ENCODE data around the gene HOGA1. TPM values are rescaled to one million over a fixed set of nuclear protein-coding genes. Genes with fewer than 3 reads are reported as not detected.

Gene HOGA1
- total RNA-seq, 5 donors from 2014 or later (not counting 1 experiment from before 2014, with no cell fraction given), result 0.18 TPM; not detected in 4

DNA sequence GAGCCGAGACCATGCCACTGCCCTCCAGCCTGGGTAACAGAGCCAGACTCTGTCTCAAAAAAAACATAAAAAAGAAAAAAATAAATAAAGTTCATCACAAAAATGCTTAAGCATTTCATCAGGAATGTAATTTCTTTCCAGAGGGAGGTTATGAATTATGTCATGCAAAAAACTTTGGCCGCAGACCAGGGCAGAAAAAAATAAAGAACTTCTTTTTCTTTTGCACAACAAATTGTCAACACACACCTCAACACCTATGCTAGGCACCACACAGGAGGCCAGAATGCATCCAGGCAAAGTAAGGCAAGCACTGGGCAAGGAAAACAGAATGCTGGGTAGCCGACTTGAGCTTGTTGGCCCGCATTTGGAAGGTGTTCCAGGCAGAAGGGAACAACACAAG lies 9.2 kb downstream of the HOGA1 start:
- H3K27me3 Mint-ChIP-seq, result no peaks in the 10 kb centered on the region
- H3K4me1 Mint-ChIP-seq, result peaks cover 0 to 5% (median 0%) of the 10 kb centered on the region in 3 donors
- Histone ChIP-seq H3K9me3 (no peaks in the 10 kb centered on the region), H3K36me3 (ENCODE audit: control insufficient read depth in 2 of 2, extremely low read depth in 1 of 2, insufficient read depth in 1 of 2, low read length in 1 of 2) (no peaks in the 10 kb centered on the region), H3K27ac (ENCODE audit: low read length) (no peak overlapping the region), H3K4me3 (ENCODE audit: control insufficient read depth in 1 of 2, extremely low read depth in 1 of 2, low read length in 1 of 2) (no peak overlapping the region), H3K27me3 (replicated peaks in 1 of 2; ENCODE audit: control insufficient read depth in 2 of 2, extremely low read depth in 1 of 2, insufficient read depth in 2 of 2, low read length in 1 of 2) (peaks cover 0 to 5% of the 10 kb centered on the region in 2 experiments), H3K4me1 (ENCODE audit: control insufficient read depth in 1 of 2, extremely low read depth in 1 of 2, insufficient read depth in 2 of 2, low read length in 2 of 2) (peaks cover 0 to 12% of the 10 kb centered on the region in 2 experiments)
- CTCF ChIA-PET, result no interaction called here
- DNase-seq (no peak), ATAC-seq (replicated peaks in 1 of 4) (no peak)
- no peaks in the 10 kb centered on the region for H3K9me3 Mint-ChIP-seq
- H3K36me3 Mint-ChIP-seq, result no peaks in the 10 kb centered on the region
- H3K4me3 Mint-ChIP-seq, result no peak overlapping the region
- H3K27ac Mint-ChIP-seq, result no peak overlapping the region
- POLR2A ChIA-PET, result no interaction called here
- WGBS (ENCODE audit: insufficient coverage), result 90% methylated on average over 2 of the region's 4 CpGs

DNA sequence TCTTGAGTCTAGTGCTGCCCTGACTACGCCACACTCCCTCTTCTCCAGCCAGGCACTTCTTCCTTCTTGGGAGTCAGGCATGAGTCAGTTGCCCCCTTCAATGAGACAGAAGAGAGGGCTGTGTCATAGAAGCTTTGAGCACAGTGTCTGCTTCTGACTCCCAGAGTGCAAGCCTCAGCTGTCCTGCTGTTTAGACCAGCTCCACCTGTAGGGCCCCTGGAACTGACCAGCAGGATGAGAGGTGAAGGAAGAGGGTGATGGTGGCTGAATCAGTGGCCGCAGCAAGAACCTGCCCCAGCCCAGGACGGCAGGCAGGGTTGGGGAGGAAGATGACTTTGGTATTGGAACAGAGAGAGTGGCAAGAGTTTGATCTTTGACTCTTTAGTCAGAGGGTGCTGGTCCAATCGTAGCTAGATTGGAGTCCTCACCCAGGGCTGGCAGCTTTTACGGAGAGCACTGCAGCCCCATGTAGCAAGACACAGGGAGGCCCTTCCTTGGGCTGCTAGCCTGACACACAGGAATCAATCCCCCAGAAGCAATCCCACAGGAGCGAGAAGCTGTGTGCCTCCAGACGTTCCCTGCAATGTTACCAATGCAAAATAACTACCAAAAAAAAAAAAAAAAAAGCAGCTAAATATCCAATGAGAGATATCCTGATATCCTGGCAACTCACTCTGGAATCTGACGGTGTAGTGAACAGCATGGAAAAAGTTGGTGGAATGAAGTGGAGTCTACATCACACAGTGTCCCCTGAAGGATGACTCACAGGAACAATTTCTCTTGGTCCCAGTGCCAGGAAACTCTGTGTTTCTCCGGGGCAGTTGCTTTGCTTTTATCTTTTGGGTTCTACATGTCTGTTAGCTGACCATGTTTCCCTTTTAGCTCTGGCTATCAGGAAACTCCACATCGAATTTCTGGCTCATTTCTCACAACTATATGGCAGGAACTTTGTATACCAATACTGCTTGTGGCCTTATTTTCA lies 12.2 kb downstream of the HOGA1 start:
- Mint-ChIP-seq H3K27ac (no peak overlapping the region), H3K36me3 (no peaks in the 10 kb centered on the region), H3K4me3 (no peak overlapping the region), H3K27me3 (no peaks in the 10 kb centered on the region), H3K9me3 (no peaks in the 10 kb centered on the region), H3K4me1 (no peaks in the 10 kb centered on the region)
- ChIA-PET POLR2A (no interaction called here), CTCF (interaction anchor here in 1 of 2 donors (0.7 kb wide), 1 partner anchor 69 kb away, joined by 3 read pairs; no protein-coding TSS in a partner anchor)
- Histone ChIP-seq H3K27ac (ENCODE audit: low read length) (no peak overlapping the region), H3K36me3 (ENCODE audit: control insufficient read depth in 2 of 2, extremely low read depth in 1 of 2, insufficient read depth in 1 of 2, low read length in 1 of 2) (no peaks in the 10 kb centered on the region), H3K27me3 (replicated peaks in 1 of 2; ENCODE audit: control insufficient read depth in 2 of 2, extremely low read depth in 1 of 2, insufficient read depth in 2 of 2, low read length in 1 of 2) (peaks cover 0 to 5% of the 10 kb centered on the region in 2 experiments), H3K4me3 (ENCODE audit: control insufficient read depth in 1 of 2, extremely low read depth in 1 of 2, low read length in 1 of 2) (no peak overlapping the region), H3K9me3 (no peaks in the 10 kb centered on the region), H3K4me1 (ENCODE audit: control insufficient read depth in 1 of 2, extremely low read depth in 1 of 2, insufficient read depth in 2 of 2, low read length in 2 of 2) (no peaks in the 10 kb centered on the region)
- DNase-seq (no peak), ATAC-seq (replicated peaks in 1 of 4) (no peak)
- WGBS (ENCODE audit: insufficient coverage), result 80% methylated on average over 6 of the region's 10 CpGs

DNA sequence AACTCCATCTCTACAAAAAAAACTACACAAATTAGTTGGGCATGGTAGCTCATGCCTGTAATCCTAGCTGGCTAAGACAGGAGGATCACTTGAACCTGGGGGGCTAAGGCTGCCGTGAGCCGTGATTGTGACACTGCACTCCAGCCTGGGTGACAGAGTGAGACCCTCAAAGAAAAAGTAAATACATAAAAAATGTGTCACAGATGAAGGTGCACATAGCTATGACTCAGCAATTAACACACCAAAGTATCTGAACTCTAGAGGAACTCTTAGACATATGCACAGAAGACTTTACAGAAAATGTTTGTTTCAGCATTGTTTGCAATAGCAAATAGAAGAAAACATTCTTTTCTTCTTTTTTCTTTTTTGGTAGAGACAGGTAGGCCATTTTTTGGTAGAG lies 13.6 kb downstream of the HOGA1 start:
- DNase-seq (no peak), ATAC-seq (replicated peaks in 1 of 4) (no peak)
- H3K27me3 ChIP-seq (replicated peaks in 1 of 2; ENCODE audit: control insufficient read depth in 2 of 2, extremely low read depth in 1 of 2, insufficient read depth in 2 of 2, low read length in 1 of 2), result peaks cover 0 to 5% of the 10 kb centered on the region in 2 experiments
- H3K9me3 ChIP-seq, result no peaks in the 10 kb centered on the region
- Mint-ChIP-seq H3K27ac (no peak overlapping the region), H3K27me3 (no peaks in the 10 kb centered on the region), H3K4me3 (no peak overlapping the region), H3K4me1 (no peaks in the 10 kb centered on the region), H3K36me3 (no peaks in the 10 kb centered on the region), H3K9me3 (no peaks in the 10 kb centered on the region)
- ChIA-PET CTCF (no interaction called here), POLR2A (no interaction called here)
- no peaks in the 10 kb centered on the region for H3K36me3 ChIP-seq (ENCODE audit: control insufficient read depth in 2 of 2, extremely low read depth in 1 of 2, insufficient read depth in 1 of 2, low read length in 1 of 2)
- no peaks in the 10 kb centered on the region for H3K4me1 ChIP-seq (ENCODE audit: control insufficient read depth in 1 of 2, extremely low read depth in 1 of 2, insufficient read depth in 2 of 2, low read length in 2 of 2)
- no peak overlapping the region for H3K27ac ChIP-seq (ENCODE audit: low read length)
- no CpG with 5 or more reads among the region's 2 CpGs for WGBS (ENCODE audit: insufficient coverage)
- H3K4me3 ChIP-seq (ENCODE audit: control insufficient read depth in 1 of 2, extremely low read depth in 1 of 2, low read length in 1 of 2), result no peak overlapping the region

DNA sequence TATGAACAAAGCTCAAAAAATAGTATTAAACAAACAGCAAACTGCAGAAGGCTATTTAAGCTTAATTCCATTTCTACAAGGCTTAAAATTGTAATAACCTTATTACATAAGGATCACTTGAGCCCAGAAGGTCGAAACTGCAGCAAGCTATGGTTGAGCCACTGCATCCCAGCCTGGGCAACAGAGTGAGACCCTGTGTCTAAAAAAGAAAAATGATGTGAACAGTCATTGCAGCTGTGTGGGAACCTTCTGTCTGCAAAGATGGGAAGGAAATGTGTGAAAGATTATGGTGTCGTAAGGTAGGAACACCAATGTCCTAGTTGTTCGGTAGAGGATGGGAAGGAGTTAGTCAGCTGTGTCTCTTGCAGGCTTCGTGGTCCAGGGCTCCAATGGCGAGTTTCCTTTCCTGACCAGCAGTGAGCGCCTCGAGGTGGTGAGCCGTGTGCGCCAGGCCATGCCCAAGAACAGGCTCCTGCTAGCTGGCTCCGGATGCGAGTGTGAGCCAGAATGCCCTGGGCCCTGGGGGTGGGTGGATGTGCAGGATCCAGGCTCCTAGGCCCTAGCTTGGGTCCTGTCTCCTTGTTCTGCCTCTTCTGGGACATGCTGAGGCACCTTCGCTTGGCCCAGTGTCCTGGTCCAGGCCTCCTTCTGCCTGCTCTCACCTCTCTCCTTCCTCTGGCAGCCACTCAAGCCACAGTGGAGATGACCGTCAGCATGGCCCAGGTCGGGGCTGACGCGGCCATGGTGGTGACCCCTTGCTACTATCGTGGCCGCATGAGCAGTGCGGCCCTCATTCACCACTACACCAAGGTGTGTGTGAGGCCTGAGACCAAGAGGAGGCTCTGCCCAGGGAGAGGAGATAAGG lies 14.4 kb downstream of the HOGA1 start:
- WGBS (ENCODE audit: insufficient coverage), result 89% methylated on average over 11 of the region's 19 CpGs
- CTCF ChIA-PET, result no interaction called here

DNA sequence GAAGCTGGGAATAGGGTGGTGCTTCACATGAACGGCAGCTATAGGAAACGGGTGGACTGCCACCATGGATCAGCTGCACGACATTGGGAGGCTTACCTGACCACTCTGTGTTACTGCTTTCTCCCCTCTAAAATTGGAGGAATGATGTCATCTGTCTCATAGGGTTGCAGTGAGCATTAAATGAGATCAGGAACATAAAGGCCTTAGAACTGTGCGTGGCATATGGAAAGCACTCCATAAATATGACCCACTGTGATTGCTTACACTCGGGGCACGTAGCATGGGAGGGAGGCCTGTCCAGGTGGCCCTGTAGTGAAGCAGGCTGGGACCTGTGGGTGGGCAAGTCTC lies 15.1 kb downstream of the HOGA1 start:
- no peaks in the 10 kb centered on the region for H3K27me3 Mint-ChIP-seq
- DNase-seq, result no peak

More for the DNA sequence above, 14.4 kb downstream of the HOGA1 start:
- H3K27me3 Mint-ChIP-seq, result no peaks in the 10 kb centered on the region
- H3K4me1 ChIP-seq (ENCODE audit: control insufficient read depth in 1 of 2, extremely low read depth in 1 of 2, insufficient read depth in 2 of 2, low read length in 2 of 2), result no peaks in the 10 kb centered on the region
- H3K4me3 ChIP-seq (ENCODE audit: control insufficient read depth in 1 of 2, extremely low read depth in 1 of 2, low read length in 1 of 2), result no peak overlapping the region
- no peak overlapping the region for H3K27ac Mint-ChIP-seq
- POLR2A ChIA-PET, result no interaction called here
- H3K9me3 ChIP-seq, result no peaks in the 10 kb centered on the region
- no peak overlapping the region for H3K4me3 Mint-ChIP-seq
- DNase-seq (no peak), ATAC-seq (replicated peaks in 1 of 4) (no peak)
- no peak overlapping the region for H3K27ac ChIP-seq (ENCODE audit: low read length)
- H3K36me3 ChIP-seq (ENCODE audit: control insufficient read depth in 2 of 2, extremely low read depth in 1 of 2, insufficient read depth in 1 of 2, low read length in 1 of 2), result no peaks in the 10 kb centered on the region
- no peaks in the 10 kb centered on the region for H3K9me3 Mint-ChIP-seq
- H3K27me3 ChIP-seq (replicated peaks in 1 of 2; ENCODE audit: control insufficient read depth in 2 of 2, extremely low read depth in 1 of 2, insufficient read depth in 2 of 2, low read length in 1 of 2), result peaks cover 0 to 3% of the 10 kb centered on the region in 2 experiments
- H3K36me3 Mint-ChIP-seq, result no peaks in the 10 kb centered on the region
- no peaks in the 10 kb centered on the region for H3K4me1 Mint-ChIP-seq

DNA sequence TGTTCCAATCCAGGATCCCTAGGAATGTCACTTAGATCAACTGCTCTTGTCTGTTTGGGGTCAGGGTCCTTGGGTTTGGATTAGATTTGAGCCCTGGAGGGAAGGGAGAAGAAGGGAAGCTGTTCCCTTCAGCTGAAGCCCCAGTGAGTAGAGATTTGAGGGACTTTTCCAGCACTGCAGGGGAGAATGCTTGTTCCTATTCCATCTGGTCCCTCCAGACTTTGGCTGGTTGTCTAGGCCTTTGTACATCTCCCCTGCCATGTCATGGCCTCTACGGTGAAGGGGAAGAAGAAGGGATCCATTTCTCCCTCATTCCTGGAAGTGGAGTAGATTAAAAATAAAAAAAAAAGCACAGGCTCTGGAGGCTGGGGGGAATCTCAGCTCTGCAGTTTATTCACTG lies 16.4 kb downstream of the HOGA1 start:
- no peaks in the 10 kb centered on the region for H3K36me3 ChIP-seq (ENCODE audit: control insufficient read depth in 2 of 2, extremely low read depth in 1 of 2, insufficient read depth in 1 of 2, low read length in 1 of 2)
- no peaks in the 10 kb centered on the region for H3K27me3 Mint-ChIP-seq
- no peak for ATAC-seq (replicated peaks in 1 of 4)

More for the DNA sequence above, 15.1 kb downstream of the HOGA1 start:
- WGBS (ENCODE audit: insufficient coverage), result 91% methylated on average over 4 of the region's 6 CpGs
- Histone ChIP-seq H3K27ac (ENCODE audit: low read length) (no peak overlapping the region), H3K4me1 (ENCODE audit: control insufficient read depth in 1 of 2, extremely low read depth in 1 of 2, insufficient read depth in 2 of 2, low read length in 2 of 2) (no peaks in the 10 kb centered on the region), H3K27me3 (replicated peaks in 1 of 2; ENCODE audit: control insufficient read depth in 2 of 2, extremely low read depth in 1 of 2, insufficient read depth in 2 of 2, low read length in 1 of 2) (peaks cover 0 to 2% of the 10 kb centered on the region in 2 experiments), H3K9me3 (no peaks in the 10 kb centered on the region), H3K36me3 (ENCODE audit: control insufficient read depth in 2 of 2, extremely low read depth in 1 of 2, insufficient read depth in 1 of 2, low read length in 1 of 2) (no peaks in the 10 kb centered on the region), H3K4me3 (ENCODE audit: control insufficient read depth in 1 of 2, extremely low read depth in 1 of 2, low read length in 1 of 2) (no peak overlapping the region)
- H3K4me3 Mint-ChIP-seq, result no peak overlapping the region
- ATAC-seq (replicated peaks in 1 of 4), result no peak
- no peaks in the 10 kb centered on the region for H3K4me1 Mint-ChIP-seq
- H3K27ac Mint-ChIP-seq, result no peak overlapping the region
- H3K9me3 Mint-ChIP-seq, result no peaks in the 10 kb centered on the region
- CTCF ChIA-PET, result no interaction called here
- POLR2A ChIA-PET, result no interaction called here
- H3K36me3 Mint-ChIP-seq, result no peaks in the 10 kb centered on the region

More for the DNA sequence above, 16.4 kb downstream of the HOGA1 start:
- POLR2A ChIA-PET, result no interaction called here
- Histone ChIP-seq H3K4me1 (ENCODE audit: control insufficient read depth in 1 of 2, extremely low read depth in 1 of 2, insufficient read depth in 2 of 2, low read length in 2 of 2) (no peaks in the 10 kb centered on the region), H3K4me3 (ENCODE audit: control insufficient read depth in 1 of 2, extremely low read depth in 1 of 2, low read length in 1 of 2) (no peak overlapping the region), H3K9me3 (no peaks in the 10 kb centered on the region), H3K27me3 (replicated peaks in 1 of 2; ENCODE audit: control insufficient read depth in 2 of 2, extremely low read depth in 1 of 2, insufficient read depth in 2 of 2, low read length in 1 of 2) (peaks cover 0 to under 1% of the 10 kb centered on the region in 2 experiments), H3K27ac (ENCODE audit: low read length) (no peak overlapping the region)
- no peak for DNase-seq
- CTCF ChIA-PET, result no interaction called here
- Mint-ChIP-seq H3K4me3 (no peak overlapping the region), H3K9me3 (no peaks in the 10 kb centered on the region), H3K36me3 (no peaks in the 10 kb centered on the region), H3K27ac (no peak overlapping the region), H3K4me1 (no peaks in the 10 kb centered on the region)
- no CpG with 5 or more reads among the region's 1 CpG for WGBS (ENCODE audit: insufficient coverage)
